ENCODE data around the gene KCNK3. TPM values are rescaled to one million over a fixed set of nuclear protein-coding genes. Genes with fewer than 3 reads are reported as not detected.

KCNK3 gene
- total and polyA plus RNA-seq, 3 donors from 2014 or later, result 1.0 to 2.5 (median 1.5) TPM

DNA sequence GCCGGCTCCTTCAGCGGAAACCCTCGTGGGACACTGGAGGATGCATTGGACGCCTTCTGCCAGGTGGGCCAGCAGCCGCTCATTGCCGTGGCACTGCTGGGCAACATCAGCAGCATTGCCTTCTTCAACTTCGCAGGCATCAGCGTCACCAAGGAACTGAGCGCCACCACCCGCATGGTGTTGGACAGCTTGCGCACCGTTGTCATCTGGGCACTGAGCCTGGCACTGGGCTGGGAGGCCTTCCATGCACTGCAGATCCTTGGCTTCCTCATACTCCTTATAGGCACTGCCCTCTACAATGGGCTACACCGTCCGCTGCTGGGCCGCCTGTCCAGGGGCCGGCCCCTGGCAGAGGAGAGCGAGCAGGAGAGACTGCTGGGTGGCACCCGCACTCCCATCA, 85.6 kb downstream of the KCNK3 start:
- no peaks in the 10 kb centered on the region for H3K27me3 ChIP-seq
- no peaks in the 10 kb centered on the region for H3K4me1 ChIP-seq
- no peak overlapping the region for H3K4me3 ChIP-seq
- WGBS, 2 donors, result 93 to 94% methylated on average over 10 to 18 of the region's 18 CpGs
- DNase-seq, result no peak
- no peaks in the 10 kb centered on the region for H3K9me3 ChIP-seq
- TF ChIP-seq, protein P1, sequence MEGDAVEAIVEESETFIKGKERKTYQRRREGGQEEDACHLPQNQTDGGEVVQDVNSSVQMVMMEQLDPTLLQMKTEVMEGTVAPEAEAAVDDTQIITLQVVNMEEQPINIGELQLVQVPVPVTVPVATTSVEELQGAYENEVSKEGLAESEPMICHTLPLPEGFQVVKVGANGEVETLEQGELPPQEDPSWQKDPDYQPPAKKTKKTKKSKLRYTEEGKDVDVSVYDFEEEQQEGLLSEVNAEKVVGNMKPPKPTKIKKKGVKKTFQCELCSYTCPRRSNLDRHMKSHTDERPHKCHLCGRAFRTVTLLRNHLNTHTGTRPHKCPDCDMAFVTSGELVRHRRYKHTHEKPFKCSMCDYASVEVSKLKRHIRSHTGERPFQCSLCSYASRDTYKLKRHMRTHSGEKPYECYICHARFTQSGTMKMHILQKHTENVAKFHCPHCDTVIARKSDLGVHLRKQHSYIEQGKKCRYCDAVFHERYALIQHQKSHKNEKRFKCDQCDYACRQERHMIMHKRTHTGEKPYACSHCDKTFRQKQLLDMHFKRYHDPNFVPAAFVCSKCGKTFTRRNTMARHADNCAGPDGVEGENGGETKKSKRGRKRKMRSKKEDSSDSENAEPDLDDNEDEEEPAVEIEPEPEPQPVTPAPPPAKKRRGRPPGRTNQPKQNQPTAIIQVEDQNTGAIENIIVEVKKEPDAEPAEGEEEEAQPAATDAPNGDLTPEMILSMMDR (IDR thresholded peaks at IDR 0.05), result no peak
- no peak for TF ChIP-seq POLR2A (IDR thresholded peaks at IDR 0.05)
- intact Hi-C loops (cut with DNase I; ENCODE audit: low total_unique reads), result no loop called here
- H3K36me3 ChIP-seq (ENCODE audit: low read depth, missing control alignments), result no peaks in the 10 kb centered on the region
- no peak overlapping the region for H3K27ac ChIP-seq

DNA sequence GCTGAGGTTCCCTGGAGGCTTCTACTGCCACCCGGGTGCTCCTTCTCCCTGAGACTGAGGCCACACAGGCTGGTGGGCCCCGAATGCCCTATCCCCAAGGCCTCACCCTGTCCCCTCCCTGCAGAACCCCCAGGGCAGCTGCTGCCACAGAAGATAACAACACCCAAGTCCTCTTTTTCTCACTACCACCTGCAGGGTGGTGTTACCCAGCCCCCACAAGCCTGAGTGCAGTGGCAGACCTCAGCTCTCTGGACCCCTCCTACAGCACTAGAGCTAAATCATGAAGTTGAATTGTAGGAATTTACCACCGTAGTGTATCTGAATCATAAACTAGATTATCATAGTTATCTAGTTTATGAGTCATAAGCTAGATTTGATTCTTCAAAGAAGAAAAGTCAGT, 86.0 kb downstream of the KCNK3 start:
- Histone ChIP-seq H3K27ac (no peak overlapping the region), H3K36me3 (ENCODE audit: low read depth, missing control alignments) (no peaks in the 10 kb centered on the region), H3K4me1 (no peaks in the 10 kb centered on the region), H3K4me3 (no peak overlapping the region), H3K27me3 (no peaks in the 10 kb centered on the region), H3K9me3 (no peaks in the 10 kb centered on the region)
- intact Hi-C loops (cut with DNase I; ENCODE audit: low total_unique reads), result no loop called here
- WGBS, 2 donors, result 86 to 90% methylated on average over 2 to 3 of the region's 3 CpGs
- TF ChIP-seq, protein P1 (IDR thresholded peaks at IDR 0.05), result no peak
- no peak for TF ChIP-seq POLR2A (IDR thresholded peaks at IDR 0.05)
- DNase-seq, result no peak

DNA sequence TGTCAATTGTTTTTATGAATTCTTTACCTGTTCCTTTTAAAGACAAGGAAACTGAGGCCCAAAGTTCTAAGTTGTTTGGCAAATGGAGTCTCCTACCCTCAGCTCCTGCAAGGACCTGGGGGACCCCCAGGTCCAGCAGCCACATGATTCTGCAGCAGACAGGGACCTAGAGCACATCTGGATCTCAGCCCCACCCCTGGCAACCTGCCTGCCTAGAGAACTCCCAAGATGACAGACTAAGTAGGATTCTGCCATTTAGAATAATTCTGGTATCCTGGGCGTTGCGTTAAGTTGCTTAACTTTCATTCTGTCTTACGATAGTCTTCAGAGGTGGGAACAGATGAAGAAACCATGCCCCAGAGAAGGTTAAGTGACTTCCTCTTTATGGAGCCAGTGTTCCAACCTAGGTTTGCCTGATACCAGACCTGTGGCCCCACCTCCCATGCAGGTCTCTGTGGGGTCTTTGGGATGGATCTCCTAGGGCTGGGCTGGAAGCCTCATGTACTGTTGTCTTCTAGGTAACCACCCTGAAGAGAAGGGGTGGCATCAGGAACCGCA, 87.8 kb downstream of the KCNK3 start:
- H3K4me3 ChIP-seq, result no peak overlapping the region
- H3K9me3 ChIP-seq, result no peaks in the 10 kb centered on the region
- no peak for TF ChIP-seq POLR2A (IDR thresholded peaks at IDR 0.05)
- TF ChIP-seq, protein P1 (IDR thresholded peaks at IDR 0.05), result no peak
- no peak for DNase-seq
- H3K36me3 ChIP-seq (ENCODE audit: low read depth, missing control alignments), result no peaks in the 10 kb centered on the region
- no peaks in the 10 kb centered on the region for H3K4me1 ChIP-seq
- H3K27ac ChIP-seq, result no peak overlapping the region
- no peaks in the 10 kb centered on the region for H3K27me3 ChIP-seq
- WGBS, 2 donors, result 89 to 93% methylated on average over 4 of the region's 4 CpGs
- intact Hi-C loops (cut with DNase I; ENCODE audit: low total_unique reads), result no loop called here

Small RNAs within 50 kb of the gene (small RNA-seq; reads per million reads assigned to genes)
- gene AC015977.1, result 0 reads per million in 2 donors

Other genes with a start within 250 kb of the KCNK3 start
- 1 to 10 TPM; 1.7 to 2.2 TPM for gene OTOF, start 214.6 kb upstream of the KCNK3 start, total RNA-seq
- 1.6 TPM for gene OTOF, start 214.6 kb upstream of the KCNK3 start, polyA plus RNA-seq (ENCODE audit: insufficient read depth, low read depth, low replicate concordance)
- gene CIB4, start 51.4 kb upstream of the KCNK3 start, total RNA-seq, result 1 to 10 TPM; 7.5 to 8.7 TPM
- 30.6 TPM for gene CIB4, start 51.4 kb upstream of the KCNK3 start, polyA plus RNA-seq (ENCODE audit: insufficient read depth, low read depth, low replicate concordance)
- 10 to 100 TPM; 40.4 to 42.5 TPM for gene SLC35F6, start 71.6 kb downstream of the KCNK3 start, total RNA-seq
- 15.5 TPM for gene SLC35F6, start 71.6 kb downstream of the KCNK3 start, polyA plus RNA-seq (ENCODE audit: insufficient read depth, low read depth, low replicate concordance)
- 1 to 10 TPM; 2.8 to 5.0 TPM for gene CENPA, start 93.3 kb downstream of the KCNK3 start, total RNA-seq
- gene CENPA, start 93.3 kb downstream of the KCNK3 start, polyA plus RNA-seq (ENCODE audit: insufficient read depth, low read depth, low replicate concordance), result 5.8 TPM
- gene DPYSL5, start 155.4 kb downstream of the KCNK3 start, total RNA-seq, result 1 to 10 TPM; 2.8 to 5.5 TPM
- 22.3 TPM for gene DPYSL5, start 155.4 kb downstream of the KCNK3 start, polyA plus RNA-seq (ENCODE audit: insufficient read depth, low read depth, low replicate concordance)